ENCODE results near the gene MYL10.

The MYL10 gene

DNA sequence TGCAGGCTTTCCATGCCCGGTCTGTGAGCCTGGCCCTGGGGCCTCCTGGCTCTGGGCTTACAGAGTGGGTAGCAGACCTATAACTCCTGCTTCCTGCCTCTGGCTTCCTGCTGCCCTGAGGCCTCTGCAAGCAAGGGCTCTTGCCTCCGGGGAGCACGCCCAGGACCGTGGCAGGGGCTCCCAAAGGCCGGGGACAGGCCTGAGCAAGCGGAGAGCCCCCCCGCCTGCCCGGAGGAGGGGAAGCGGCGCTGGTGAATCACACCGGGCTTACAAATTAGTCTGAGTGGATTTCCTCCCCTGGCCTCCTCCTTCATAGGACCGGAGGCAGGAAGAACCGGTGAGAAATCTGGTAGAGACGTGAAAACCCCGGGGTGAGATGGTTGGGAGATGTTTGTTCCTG, 1.5 kb upstream of the MYL10 start:
- H3K4me1 ChIP-seq (ENCODE audit: insufficient read depth, low read length), result peaks cover 8% of the 10 kb centered on the region; the same call in 1 of the 2 replicates
- H3K27ac ChIP-seq (ENCODE audit: low read depth, low read length), result no peak overlapping the region
- 61% methylated on average over 15 of the region's 15 CpGs for WGBS
- no peak overlapping the region for H3K4me3 ChIP-seq (ENCODE audit: low read length)
- H3K27me3 ChIP-seq (ENCODE audit: insufficient read depth, low read length), result no peaks in the 10 kb centered on the region
- 0 out of 2 replicates have a peak, but pooled peaks cover 5% of the 10 kb centered on the region for H3K9me3 ChIP-seq (ENCODE audit: insufficient read depth, low read depth, low read length)
- no peak overlapping the region for H3K9ac ChIP-seq (ENCODE audit: low read depth, low read length)
- H3K36me3 ChIP-seq (ENCODE audit: insufficient read depth, low read length), result no peaks in the 10 kb centered on the region

DNA sequence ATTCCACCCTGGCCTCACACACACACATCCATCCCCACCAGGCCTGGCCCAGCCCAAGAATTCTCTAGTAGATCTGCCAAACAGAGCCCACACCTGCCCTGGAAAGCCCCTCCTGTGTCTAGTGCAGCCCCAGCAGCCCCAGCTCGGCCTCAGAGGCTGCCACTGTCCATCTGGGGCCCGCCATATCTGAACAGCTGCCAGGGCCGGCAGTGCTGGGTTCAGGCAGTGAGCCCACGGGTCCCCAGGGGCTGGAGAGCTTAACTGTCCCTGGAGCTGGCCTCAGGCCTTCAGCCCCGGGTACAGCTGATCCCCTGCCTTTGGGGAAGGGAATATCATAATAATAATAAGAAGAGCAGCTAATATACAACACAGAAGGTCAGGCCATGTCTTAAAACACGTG, 574 bp downstream of the MYL10 start:
- no peak overlapping the region for H3K27ac ChIP-seq (ENCODE audit: low read depth, low read length)
- 91% methylated on average over 5 of the region's 6 CpGs for WGBS

DNA sequence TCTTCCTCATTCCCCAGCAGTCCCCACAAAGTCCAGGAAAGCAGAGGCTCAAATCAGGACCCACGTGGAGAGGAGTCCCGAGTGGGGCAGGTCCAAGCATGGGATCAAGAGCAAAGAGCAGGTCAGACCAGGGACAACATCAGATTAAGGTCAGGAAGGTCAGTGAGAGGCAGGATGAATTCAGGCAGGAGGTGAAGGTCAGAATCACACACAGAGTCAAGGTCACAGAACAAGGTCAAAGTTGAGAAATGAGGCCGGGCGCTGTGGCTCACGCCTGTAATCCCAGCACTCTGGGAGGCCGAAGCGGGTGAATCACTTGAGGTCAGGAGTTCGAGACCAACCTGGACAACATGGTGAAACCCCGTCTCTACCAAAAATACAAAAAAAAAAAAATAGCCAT, 2.3 kb downstream of the MYL10 start:
- WGBS, result 92% methylated on average over 9 of the region's 9 CpGs

More for the DNA sequence above, 574 bp downstream of the MYL10 start:
- Histone ChIP-seq H3K9ac (ENCODE audit: low read depth, low read length) (no peak overlapping the region), H3K36me3 (ENCODE audit: insufficient read depth, low read length) (no peaks in the 10 kb centered on the region), H3K4me1 (ENCODE audit: insufficient read depth, low read length) (peaks cover 17% of the 10 kb centered on the region), H3K9me3 (ENCODE audit: insufficient read depth, low read depth, low read length) (0 out of 2 replicates have a peak, but pooled peaks cover 5% of the 10 kb centered on the region), H3K4me3 (ENCODE audit: low read length) (no peak overlapping the region), H3K27me3 (ENCODE audit: insufficient read depth, low read length) (no peaks in the 10 kb centered on the region)

DNA sequence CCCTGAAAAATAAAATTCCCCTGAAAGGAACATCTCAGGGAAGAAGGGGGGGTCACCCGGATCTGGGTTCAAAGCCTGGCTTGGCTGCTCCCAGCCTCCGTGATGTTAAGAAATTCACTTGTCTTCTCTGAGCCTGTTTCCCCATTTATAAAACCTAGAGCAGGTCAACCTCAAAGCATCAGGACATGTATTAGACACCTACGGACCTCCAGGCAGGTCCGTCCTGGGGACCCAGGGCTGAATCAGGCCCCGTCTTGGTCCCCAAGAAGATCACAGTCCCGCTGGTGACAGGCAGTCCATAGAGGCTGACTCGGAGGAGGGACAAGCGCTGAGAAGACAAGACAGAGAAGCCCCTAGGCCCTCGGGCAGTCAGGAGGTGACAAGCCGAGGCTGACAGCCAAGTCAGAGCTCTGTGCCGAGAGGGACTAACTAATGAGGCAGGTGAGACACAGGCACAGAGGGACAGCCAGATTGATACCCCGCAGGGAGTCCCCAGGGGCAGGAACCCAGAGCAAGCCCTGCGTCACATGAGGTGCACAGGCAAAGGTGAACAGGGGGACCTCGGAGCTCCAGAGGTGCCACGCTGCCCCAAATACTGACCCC, 2.9 kb downstream of the MYL10 start:
- no peaks in the 10 kb centered on the region for H3K9me3 ChIP-seq (ENCODE audit: insufficient read depth, low read depth, low read length)
- no peak overlapping the region for H3K4me3 ChIP-seq (ENCODE audit: low read length)
- 72% methylated on average over 15 of the region's 15 CpGs for WGBS
- no peak overlapping the region for H3K9ac ChIP-seq (ENCODE audit: low read depth, low read length)
- H3K4me1 ChIP-seq (ENCODE audit: insufficient read depth, low read length), result peaks cover 17% of the 10 kb centered on the region
- no peaks in the 10 kb centered on the region for H3K27me3 ChIP-seq (ENCODE audit: insufficient read depth, low read length)
- H3K36me3 ChIP-seq (ENCODE audit: insufficient read depth, low read length), result no peaks in the 10 kb centered on the region
- no peak overlapping the region for H3K27ac ChIP-seq (ENCODE audit: low read depth, low read length)

More for the DNA sequence above, 2.3 kb downstream of the MYL10 start:
- no peaks in the 10 kb centered on the region for H3K36me3 ChIP-seq (ENCODE audit: insufficient read depth, low read length)
- no peaks in the 10 kb centered on the region for H3K9me3 ChIP-seq (ENCODE audit: insufficient read depth, low read depth, low read length)
- H3K4me1 ChIP-seq (ENCODE audit: insufficient read depth, low read length), result peaks cover 17% of the 10 kb centered on the region
- H3K27ac ChIP-seq (ENCODE audit: low read depth, low read length), result no peak overlapping the region
- no peak overlapping the region for H3K4me3 ChIP-seq (ENCODE audit: low read length)
- H3K27me3 ChIP-seq (ENCODE audit: insufficient read depth, low read length), result no peaks in the 10 kb centered on the region
- no peak overlapping the region for H3K9ac ChIP-seq (ENCODE audit: low read depth, low read length)

DNA sequence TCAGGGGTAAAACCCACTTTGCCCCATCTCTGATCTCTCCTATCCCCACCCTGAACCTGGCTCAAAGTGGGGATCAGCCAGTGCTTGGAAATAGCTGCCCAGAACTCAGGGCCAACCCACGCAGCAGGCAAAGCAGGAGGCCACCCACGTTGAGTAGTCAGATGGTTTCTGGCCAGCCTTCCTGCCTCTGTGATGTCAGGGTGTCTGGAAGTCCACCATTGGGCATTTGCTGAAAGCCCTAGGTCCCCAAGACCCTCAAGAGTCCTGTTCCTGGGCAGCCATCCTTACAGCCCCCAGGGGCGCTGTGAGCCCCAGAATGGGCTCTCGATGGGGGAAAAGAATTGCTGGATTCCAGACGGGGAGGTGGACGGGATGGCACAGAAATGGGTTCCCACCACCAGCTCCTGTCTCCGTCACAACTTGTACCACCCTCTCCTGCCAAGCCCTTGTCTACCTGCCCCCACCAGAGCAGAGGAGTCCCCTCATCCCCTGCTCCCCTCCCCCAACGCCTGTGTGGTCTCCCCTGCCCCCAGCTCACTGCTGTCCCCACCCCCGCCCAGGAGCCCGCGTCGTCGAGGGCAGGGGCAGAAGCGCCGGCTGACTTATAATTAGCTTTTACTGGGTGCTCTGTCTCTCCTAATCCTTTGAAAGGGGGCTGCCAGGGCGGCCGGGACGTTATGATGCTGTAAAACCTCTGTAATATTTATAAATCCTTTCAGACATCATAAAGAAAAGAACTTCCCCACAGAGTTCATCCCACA, 3.9 kb downstream of the MYL10 start:
- H3K9ac ChIP-seq (ENCODE audit: low read depth, low read length), result no peak overlapping the region
- no peak overlapping the region for H3K4me3 ChIP-seq (ENCODE audit: low read length)
- H3K9me3 ChIP-seq (ENCODE audit: insufficient read depth, low read depth, low read length), result no peaks in the 10 kb centered on the region
- H3K36me3 ChIP-seq (ENCODE audit: insufficient read depth, low read length), result no peaks in the 10 kb centered on the region
- H3K27ac ChIP-seq (ENCODE audit: low read depth, low read length), result no peak overlapping the region; the same call in 1 of the 2 replicates
- 32% methylated on average over 18 of the region's 18 CpGs for WGBS
- peaks cover 17% of the 10 kb centered on the region for H3K4me1 ChIP-seq (ENCODE audit: insufficient read depth, low read length)
- H3K27me3 ChIP-seq (ENCODE audit: insufficient read depth, low read length), result no peaks in the 10 kb centered on the region

DNA sequence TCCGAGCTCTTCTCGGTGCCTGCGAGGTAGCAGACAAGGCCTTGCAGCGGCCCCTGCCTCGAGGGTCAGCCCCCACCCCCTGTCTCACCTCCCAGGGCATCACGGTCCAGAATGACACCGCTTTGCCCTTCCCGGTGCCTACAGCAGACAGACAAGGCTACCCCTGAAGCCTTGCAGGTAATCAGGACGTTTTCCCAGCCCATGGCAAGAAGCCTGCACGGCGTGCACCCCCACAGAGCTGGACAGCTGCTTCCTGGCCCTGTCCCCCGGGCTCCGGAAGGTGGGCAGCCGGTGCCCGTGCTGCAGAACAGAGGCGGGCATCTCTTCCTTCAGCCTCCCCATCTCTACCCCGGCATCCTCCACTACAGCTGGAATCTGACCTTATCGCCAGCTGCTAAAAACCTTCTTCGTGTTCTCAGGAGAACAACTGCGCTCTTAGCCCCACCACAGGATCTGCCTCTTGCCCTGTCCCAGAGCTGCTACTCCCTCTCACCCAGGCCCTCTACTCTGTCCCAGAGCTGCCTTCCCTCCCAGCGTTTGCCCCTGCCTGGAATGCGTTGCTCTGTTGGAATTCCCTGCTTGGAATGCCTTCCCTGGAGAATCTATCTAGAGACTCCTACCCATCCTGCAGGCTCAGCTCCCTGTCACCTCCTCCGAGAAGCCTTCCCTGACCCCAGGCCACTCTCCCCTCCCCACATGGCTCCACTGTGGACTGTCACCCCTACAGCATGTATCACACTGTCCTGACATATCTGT, 4.7 kb downstream of the MYL10 start:
- WGBS, result 72% methylated on average over 23 of the region's 23 CpGs
- Histone ChIP-seq H3K9ac (ENCODE audit: low read depth, low read length) (no peak overlapping the region), H3K9me3 (ENCODE audit: insufficient read depth, low read depth, low read length) (no peaks in the 10 kb centered on the region), H3K27ac (ENCODE audit: low read depth, low read length) (no peak overlapping the region; the same call in 1 of the 2 replicates), H3K27me3 (ENCODE audit: insufficient read depth, low read length) (no peaks in the 10 kb centered on the region), H3K4me1 (ENCODE audit: insufficient read depth, low read length) (peaks cover 17% of the 10 kb centered on the region), H3K36me3 (ENCODE audit: insufficient read depth, low read length) (no peaks in the 10 kb centered on the region), H3K4me3 (ENCODE audit: low read length) (no peak overlapping the region)

DNA sequence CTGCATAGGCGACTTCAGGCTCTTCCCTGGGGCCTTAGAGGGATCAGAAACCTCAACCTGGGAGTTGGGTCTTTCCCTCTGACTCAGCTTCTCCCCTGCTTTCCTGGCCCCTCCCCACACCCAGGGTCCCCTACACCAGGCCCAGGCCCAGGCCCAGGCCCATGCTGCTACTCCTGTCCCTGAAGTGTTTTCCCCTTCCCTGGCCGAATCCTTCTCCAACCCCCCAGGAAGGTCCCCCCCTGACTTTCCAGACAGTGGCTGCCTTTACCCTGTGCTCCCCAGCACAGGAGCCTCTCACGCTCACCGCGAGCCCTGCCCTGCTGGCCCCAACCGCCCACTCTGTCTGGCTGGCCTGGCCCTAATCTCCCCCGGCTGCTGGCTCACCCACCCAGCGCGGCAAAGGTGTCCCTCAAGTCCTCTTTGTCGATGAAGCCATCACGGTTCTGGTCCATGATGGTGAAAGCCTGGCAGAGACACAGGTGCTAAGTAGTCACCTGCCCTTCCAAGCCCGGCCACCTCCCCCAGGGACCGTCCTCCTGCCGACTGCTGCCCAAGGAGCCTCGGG, 6.4 kb downstream of the MYL10 start:
- WGBS, result 91% methylated on average over 15 of the region's 15 CpGs
- Histone ChIP-seq H3K4me1 (ENCODE audit: insufficient read depth, low read length) (peaks cover 17% of the 10 kb centered on the region), H3K9me3 (ENCODE audit: insufficient read depth, low read depth, low read length) (no peaks in the 10 kb centered on the region), H3K27ac (ENCODE audit: low read depth, low read length) (no peak overlapping the region), H3K36me3 (ENCODE audit: insufficient read depth, low read length) (no peaks in the 10 kb centered on the region), H3K27me3 (ENCODE audit: insufficient read depth, low read length) (no peaks in the 10 kb centered on the region), H3K9ac (ENCODE audit: low read depth, low read length) (no peak overlapping the region), H3K4me3 (ENCODE audit: low read length) (no peak overlapping the region)

DNA sequence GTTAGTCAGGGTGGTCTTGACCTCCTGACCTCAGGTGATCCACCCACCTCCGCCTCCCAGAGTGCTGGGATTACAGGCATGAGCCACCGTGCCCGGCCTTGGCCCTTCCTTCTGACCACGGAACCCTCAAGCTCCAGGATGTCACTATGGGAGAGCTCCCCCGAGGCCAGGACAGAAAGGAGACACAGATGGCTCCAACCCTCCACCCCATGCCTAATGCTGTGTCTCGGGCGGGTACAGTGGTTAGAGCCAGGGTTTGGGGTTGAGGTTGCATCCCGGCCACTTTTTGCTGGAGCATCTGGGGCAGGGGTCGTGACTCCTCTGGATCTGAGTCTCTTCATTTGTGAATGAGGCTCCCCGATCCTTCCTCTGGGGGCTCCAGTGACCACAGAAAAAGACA, 8.1 kb downstream of the MYL10 start:
- no peaks in the 10 kb centered on the region for H3K9me3 ChIP-seq (ENCODE audit: insufficient read depth, low read depth, low read length)
- no peak overlapping the region for H3K4me3 ChIP-seq (ENCODE audit: low read length)
- H3K36me3 ChIP-seq (ENCODE audit: insufficient read depth, low read length), result no peaks in the 10 kb centered on the region
- H3K9ac ChIP-seq (ENCODE audit: low read depth, low read length), result no peak overlapping the region
- no peak overlapping the region for H3K27ac ChIP-seq (ENCODE audit: low read depth, low read length)
- H3K4me1 ChIP-seq (ENCODE audit: insufficient read depth, low read length), result peaks cover 14% of the 10 kb centered on the region
- WGBS, result 93% methylated on average over 10 of the region's 10 CpGs
- no peaks in the 10 kb centered on the region for H3K27me3 ChIP-seq (ENCODE audit: insufficient read depth, low read length)

DNA sequence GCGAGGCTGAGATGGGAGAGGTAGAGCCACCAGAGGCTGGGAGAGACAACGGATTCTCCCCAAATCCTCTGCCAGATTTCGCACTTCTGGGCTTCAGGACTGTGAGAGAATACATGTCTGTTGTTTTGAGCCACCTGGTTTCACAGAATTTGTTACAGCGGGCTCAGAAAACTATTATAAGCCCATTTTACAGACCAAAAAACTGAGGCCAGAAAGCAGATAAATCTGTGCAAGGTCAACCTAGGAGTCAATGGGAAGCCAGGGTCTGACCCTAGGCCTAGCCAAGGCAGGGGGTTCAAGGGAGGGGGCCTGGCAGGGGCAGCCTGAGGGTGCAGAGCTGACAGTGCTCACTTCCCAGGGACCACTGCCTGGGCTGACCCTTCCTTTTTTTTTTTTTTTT, 8.7 kb downstream of the MYL10 start:
- WGBS, result 94% methylated on average over 4 of the region's 4 CpGs
- Histone ChIP-seq H3K4me3 (ENCODE audit: low read length) (no peak overlapping the region), H3K36me3 (ENCODE audit: insufficient read depth, low read length) (no peaks in the 10 kb centered on the region), H3K4me1 (ENCODE audit: insufficient read depth, low read length) (peaks cover 9% of the 10 kb centered on the region), H3K27ac (ENCODE audit: low read depth, low read length) (no peak overlapping the region), H3K27me3 (ENCODE audit: insufficient read depth, low read length) (no peaks in the 10 kb centered on the region), H3K9ac (ENCODE audit: low read depth, low read length) (no peak overlapping the region), H3K9me3 (ENCODE audit: insufficient read depth, low read depth, low read length) (no peaks in the 10 kb centered on the region)

DNA sequence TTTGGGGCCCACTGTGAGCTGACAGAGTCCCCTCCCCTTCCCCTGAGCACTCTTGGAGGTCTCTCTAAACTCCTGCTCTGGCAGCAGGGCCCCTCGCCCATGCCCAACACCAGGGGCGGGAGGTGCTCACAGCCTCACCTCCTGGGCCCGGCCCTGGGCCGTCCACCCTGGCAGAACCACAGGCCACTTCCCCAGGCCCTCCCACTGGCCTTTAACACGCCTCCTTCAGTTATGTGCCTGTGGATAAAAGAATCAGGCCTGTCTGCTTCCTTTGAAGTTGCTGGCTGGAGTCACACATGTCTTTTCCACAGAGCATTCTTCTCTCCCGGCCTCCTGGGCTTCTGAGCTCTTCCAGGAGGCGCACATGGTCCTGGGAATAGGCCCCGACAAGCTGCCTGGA, 10.2 kb downstream of the MYL10 start:
- Histone ChIP-seq H3K27me3 (ENCODE audit: insufficient read depth, low read length) (no peaks in the 10 kb centered on the region), H3K9ac (ENCODE audit: low read depth, low read length) (no peak overlapping the region), H3K27ac (ENCODE audit: low read depth, low read length) (no peak overlapping the region), H3K36me3 (ENCODE audit: insufficient read depth, low read length) (no peaks in the 10 kb centered on the region), H3K4me3 (ENCODE audit: low read length) (no peak overlapping the region), H3K9me3 (ENCODE audit: insufficient read depth, low read depth, low read length) (no peaks in the 10 kb centered on the region), H3K4me1 (ENCODE audit: insufficient read depth, low read length) (peaks cover 14% of the 10 kb centered on the region; the same call in 1 of the 2 replicates)
- 71% methylated on average over 8 of the region's 8 CpGs for WGBS
